HFFc6 (cell line): Measurements from ENCODE around the gene DDX27. TPM values are rescaled to one million over a fixed set of nuclear protein-coding genes. Genes with fewer than 3 reads are reported as not detected.

Experiments used
- DNase-seq: peaks from one replicate; pipeline ENCODE4 v3.0.0-alpha.2; 2018
- H3K27ac Mint-ChIP-seq: 2 replicates; pipeline ENCODE4 v1.8.0; 2020; ENCODE audit warnings: mild to moderate bottlenecking, mixed read lengths
- H3K27me3 Mint-ChIP-seq: 2 replicates; pipeline ENCODE4 v1.8.0; 2021; ENCODE audit warnings: mild to moderate bottlenecking, moderate library complexity, mixed read lengths; ENCODE audit not compliant: insufficient read depth
- H3K36me3 Mint-ChIP-seq: 2 replicates; pipeline ENCODE4 v1.8.0; 2021; ENCODE audit warnings: low read depth, mixed read lengths
- H3K4me1 Mint-ChIP-seq: 2 replicates; pipeline ENCODE4 v1.8.0; 2020; ENCODE audit warnings: low read depth, mixed read lengths
- H3K4me3 Mint-ChIP-seq: 2 replicates; pipeline ENCODE4 v1.8.0; 2020; ENCODE audit warnings: mild to moderate bottlenecking, moderate library complexity, mixed read lengths
- H3K9me3 Mint-ChIP-seq: 2 replicates; pipeline ENCODE4 v1.8.0; 2020; ENCODE audit warnings: mild to moderate bottlenecking, mixed read lengths
- CTCF ChIP-seq: fragments of 200-600 bp; sonication (generic); IDR thresholded peaks from 2 replicates; pipeline ENCODE4 v1.5.0; 2021; ENCODE audit warnings: antibody characterized with exemption, mild to moderate bottlenecking
- total RNA-seq, 6 experiments: library from RNA; stranded (reverse); fragmentation: NEBNext Ultra II Directional; extraction: Animal tissue kit (Norgen Biotek cat#: 25700); gene quantifications; 2 replicates in 1 of 6; 3 replicates in 5 of 6; pipeline ENCODE4 v1.2.3, GENCODE V29; 2021

Gene DDX27
- total RNA-seq, 6 experiments from 2014 or later = 26.8 to 32.2 (median 30.5) TPM

GRCh38 chr20:49245921-49246740, 26.9 kb downstream of the DDX27 start:
- peaks cover 19% of the 10 kb centered on the region for H3K36me3 Mint-ChIP-seq
- H3K27ac Mint-ChIP-seq = peak overlapping the region; percentile 51; the same call in 1 of the 2 replicates
- TF ChIP-seq CTCF = peak; percentile 83
- H3K27me3 Mint-ChIP-seq = peaks cover 9% of the 10 kb centered on the region
- H3K9me3 Mint-ChIP-seq = no peaks in the 10 kb centered on the region
- DNase-seq = peak; percentile 63
- H3K4me3 Mint-ChIP-seq = no peak overlapping the region
- H3K4me1 Mint-ChIP-seq = no peaks in the 10 kb centered on the region

- no peak for DNase-seq
- Mint-ChIP-seq H3K4me3 (no peak overlapping the region), H3K27me3 (peaks cover 9% of the 10 kb centered on the region), H3K27ac (no peak overlapping the region), H3K36me3 (peaks cover 23% of the 10 kb centered on the region), H3K4me1 (no peaks in the 10 kb centered on the region), H3K9me3 (no peaks in the 10 kb centered on the region)
- TF ChIP-seq CTCF = no peak
Observed at GRCh38 chr20:49247169-49247723, 28.0 kb downstream of the DDX27 start.

- H3K4me3 Mint-ChIP-seq = no peak overlapping the region
- no peaks in the 10 kb centered on the region for H3K9me3 Mint-ChIP-seq
- H3K27me3 Mint-ChIP-seq = peaks cover 9% of the 10 kb centered on the region
- H3K4me1 Mint-ChIP-seq = no peaks in the 10 kb centered on the region
- peaks cover 24% of the 10 kb centered on the region for H3K36me3 Mint-ChIP-seq
- no peak overlapping the region; the same call in 1 of the 2 replicates for H3K27ac Mint-ChIP-seq
- DNase-seq = no peak
- TF ChIP-seq CTCF = no peak
Observed at GRCh38 chr20:49247792-49248191, 28.6 kb downstream of the DDX27 start.

- Mint-ChIP-seq H3K27me3 (peaks cover 9% of the 10 kb centered on the region), H3K4me1 (no peaks in the 10 kb centered on the region), H3K9me3 (no peaks in the 10 kb centered on the region), H3K4me3 (no peak overlapping the region), H3K36me3 (peaks cover 28% of the 10 kb centered on the region), H3K27ac (no peak overlapping the region; the same call in 1 of the 2 replicates)
- no peak for TF ChIP-seq CTCF
- no peak for DNase-seq
Observed at GRCh38 chr20:49248301-49248700, 29.1 kb downstream of the DDX27 start.

GRCh38 chr20:49248879-49249665, 29.9 kb downstream of the DDX27 start:
- Mint-ChIP-seq H3K4me3 (no peak overlapping the region), H3K27ac (peak overlapping the region; percentile 18), H3K4me1 (no peaks in the 10 kb centered on the region), H3K27me3 (peaks cover 9% of the 10 kb centered on the region), H3K36me3 (peaks cover 24% of the 10 kb centered on the region), H3K9me3 (no peaks in the 10 kb centered on the region)
- no peak for DNase-seq
- TF ChIP-seq CTCF = no peak
